ENCODE data around the gene TSC22D4. TPM values are rescaled to one million over a fixed set of nuclear protein-coding genes. Genes with fewer than 3 reads are reported as not detected.
A peak's percentile ranks its signal among the peaks of the same experiment; 100 is the strongest.

TSC22D4 gene
- polyA plus RNA-seq, 1 experiment = 10.2 TPM

- Histone ChIP-seq H3K27me3 (ENCODE audit: control insufficient read depth, insufficient read depth, low read length) (no peaks in the 10 kb centered on the region), H3K27ac (ENCODE audit: low read depth, low read length) (no peak within 1 kb of the TSS), H3K4me3 (ENCODE audit: low read depth, low read length) (peak within 1 kb of the TSS; percentile 61), H3K9me3 (ENCODE audit: control insufficient read depth, insufficient read depth, low read length) (peaks cover under 1% of the 10 kb centered on the region; the same call in 1 of the 2 replicates)
- CTCF ChIA-PET = interaction anchor here (0.6 to 2.3 kb wide), 3 partner anchors 18 to 105 kb away, joined by 3 to 19 read pairs (median 7); no protein-coding TSS in a partner anchor
- POLR2A ChIA-PET = interaction anchor here (0.7 kb wide), 1 partner anchor 14 kb away, joined by 4 read pairs; no protein-coding TSS in a partner anchor
- TF ChIP-seq CTCF (IDR thresholded peaks at IDR 0.05; ENCODE audit: low read depth, low read length) = no peak
- no peak for DNase-seq (ENCODE audit: low read depth, low spot score)
These were observed 5.0 kb upstream of the TSC22D4 start, which contains the start of gene NYAP1 for GRCh38 chr7:100483722-100484672. TSS of gene NYAP1 (plus strand) at chr7:100483927. CDS start at chr7:100485312, 1,385 bp downstream.

- H3K27me3 ChIP-seq (ENCODE audit: control insufficient read depth, insufficient read depth, low read length) = no peaks in the 10 kb centered on the region
- ChIA-PET POLR2A (interaction anchor here (0.7 kb wide), 1 partner anchor 15 kb away, joined by 4 read pairs; no protein-coding TSS in a partner anchor), CTCF (interaction anchor here (0.7 to 2.3 kb wide), 25 partner anchors 9 to 105 kb away, joined by 3 to 20 read pairs (median 7); partner anchors contain the start of genes FBXO24, LRCH4 and SPACDR)
- DNase-seq (ENCODE audit: low read depth, low spot score) = no peak
- peaks cover 5% of the 10 kb centered on the region; the same call in 1 of the 2 replicates for H3K9me3 ChIP-seq (ENCODE audit: control insufficient read depth, insufficient read depth, low read length)
- TF ChIP-seq CTCF (IDR thresholded peaks at IDR 0.05; ENCODE audit: low read depth, low read length) = peak; percentile 69
- H3K27ac ChIP-seq (ENCODE audit: low read depth, low read length) = no peak overlapping the region
- H3K4me3 ChIP-seq (ENCODE audit: low read depth, low read length) = peak overlapping the region; percentile 61
These were observed 4.2 kb upstream of the TSC22D4 start for GRCh38 chr7:100483090-100483721.

GRCh38 chr7:100482728-100483089 is 3.7 kb upstream of the TSC22D4 start:
- Histone ChIP-seq H3K27me3 (ENCODE audit: control insufficient read depth, insufficient read depth, low read length) (no peaks in the 10 kb centered on the region), H3K27ac (ENCODE audit: low read depth, low read length) (no peak overlapping the region), H3K9me3 (ENCODE audit: control insufficient read depth, insufficient read depth, low read length) (peaks cover 5% of the 10 kb centered on the region; the same call in 1 of the 2 replicates), H3K4me3 (ENCODE audit: low read depth, low read length) (peak overlapping the region; percentile 61)
- DNase-seq (ENCODE audit: low read depth, low spot score) = no peak
- CTCF ChIA-PET = interaction anchor here (0.7 to 2.3 kb wide), 26 partner anchors 8 to 328 kb away, joined by 3 to 20 read pairs (median 7); partner anchors contain the start of genes FBXO24, LRCH4 and SPACDR
- POLR2A ChIA-PET = interaction anchor here (0.7 kb wide), 1 partner anchor 1881 kb away, joined by 6 read pairs; no protein-coding TSS in a partner anchor
- TF ChIP-seq CTCF (IDR thresholded peaks at IDR 0.05; ENCODE audit: low read depth, low read length) = no peak

- H3K4me3 ChIP-seq (ENCODE audit: low read depth, low read length) = no peak overlapping the region
- peaks cover 5% of the 10 kb centered on the region; the same call in 1 of the 2 replicates for H3K9me3 ChIP-seq (ENCODE audit: control insufficient read depth, insufficient read depth, low read length)
- ChIA-PET CTCF (interaction anchor here (0.5 to 1.9 kb wide), 9 partner anchors 12 to 103 kb away, joined by 3 to 20 read pairs (median 8); no protein-coding TSS in a partner anchor), POLR2A (no interaction called here)
- H3K27me3 ChIP-seq (ENCODE audit: control insufficient read depth, insufficient read depth, low read length) = no peaks in the 10 kb centered on the region
- no peak overlapping the region for H3K27ac ChIP-seq (ENCODE audit: low read depth, low read length)
- DNase-seq (ENCODE audit: low read depth, low spot score) = no peak
- TF ChIP-seq CTCF (IDR thresholded peaks at IDR 0.05; ENCODE audit: low read depth, low read length) = no peak
These were observed 2.5 kb upstream of the TSC22D4 start for GRCh38 chr7:100481466-100481865.
